IMR-90 (cell line): ENCODE results near the gene PRKCA. TPM values are rescaled to one million over a fixed set of nuclear protein-coding genes. Genes with fewer than 3 reads are reported as not detected.

ENCODE experiments used
- MAZ ChIP-seq: IDR thresholded peaks from 2 replicates; pipeline ENCODE4 v1.6.1; 2012; ENCODE audit warnings: low read depth, mild to moderate bottlenecking, low read length, improper control_type of control experiment, moderate library complexity, borderline replicate concordance
- NFE2L2 ChIP-seq: fragments of 150-350 bp; IDR thresholded peaks from 2 replicates; pipeline ENCODE4 v1.6.1; 2016; ENCODE audit warnings: low read depth, mild to moderate bottlenecking, low read length
- SMC3 ChIP-seq: fragments of 150-350 bp; IDR thresholded peaks from 2 replicates; pipeline ENCODE4 v1.6.1; 2016; ENCODE audit warnings: low read depth, mild to moderate bottlenecking, antibody characterized with exemption, low read length, moderate library complexity
- polyA plus RNA-seq, 3 experiments: library from polyadenylated mRNA; depleted of rRNA; stranded (reverse); fragments of >200 nt; gene quantifications; 2 replicates each; pipeline ENCODE4 v1.2.3, GENCODE V29; 2012; ENCODE audit warnings: low replicate concordance in 1 of 3
- total RNA-seq: library from RNA; depleted of rRNA; stranded (reverse); fragments of >200 nt; gene quantifications from 2 replicates; pipeline ENCODE4 v1.2.3, GENCODE V29; 2012
- TF ChIP-seq, protein P1 (sequence below): fragments of 150-350 bp; IDR thresholded peaks from 2 replicates; pipeline ENCODE4 v1.6.1; 2017; ENCODE audit warnings: mild to moderate bottlenecking, antibody characterized with exemption, low read length, low read depth

Gene PRKCA
- total and polyA plus RNA-seq, 2 of the 4 experiments (the other 2 are of a cell fraction), result 31.0 to 46.0 TPM

DNA sequence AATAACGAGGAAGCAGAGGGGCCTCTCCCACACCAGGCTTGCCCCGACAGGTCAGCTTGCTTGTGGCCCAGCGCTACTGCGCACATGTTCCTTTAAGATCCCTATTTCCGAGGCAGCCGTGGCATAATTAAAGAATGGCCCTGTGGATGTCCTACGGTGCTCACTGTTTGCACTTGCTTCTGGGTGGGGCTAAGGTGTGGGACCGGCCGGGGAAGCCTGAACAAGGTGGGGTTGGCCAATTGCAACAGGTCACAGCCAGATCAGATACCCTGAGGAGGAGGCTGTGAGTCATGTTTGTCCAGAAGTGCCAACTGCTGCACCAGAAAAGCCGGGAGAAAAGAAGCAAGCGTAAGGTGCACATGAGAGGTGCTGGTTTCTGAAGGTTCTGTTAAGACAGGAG, 374.0 kb downstream of the PRKCA start (continued):
- TF ChIP-seq SMC3 (no peak), NFE2L2 (no peak), MAZ (no peak)
- TF ChIP-seq, protein P1, sequence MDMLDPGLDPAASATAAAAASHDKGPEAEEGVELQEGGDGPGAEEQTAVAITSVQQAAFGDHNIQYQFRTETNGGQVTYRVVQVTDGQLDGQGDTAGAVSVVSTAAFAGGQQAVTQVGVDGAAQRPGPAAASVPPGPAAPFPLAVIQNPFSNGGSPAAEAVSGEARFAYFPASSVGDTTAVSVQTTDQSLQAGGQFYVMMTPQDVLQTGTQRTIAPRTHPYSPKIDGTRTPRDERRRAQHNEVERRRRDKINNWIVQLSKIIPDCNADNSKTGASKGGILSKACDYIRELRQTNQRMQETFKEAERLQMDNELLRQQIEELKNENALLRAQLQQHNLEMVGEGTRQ, result no peak
